Left ventricle myocardium inferior (tissue), 1 donor: Measurements from ENCODE around the gene SUB1. TPM values are rescaled to one million over a fixed set of nuclear protein-coding genes. Genes with fewer than 3 reads are reported as not detected.

Experiments
- DNase-seq: peaks from one replicate; pipeline ENCODE4 v3.0.0-alpha.2; 2020
- H3K27ac ChIP-seq: fragments of 200-600 bp; replicated peaks from 2 replicates; pipeline ENCODE4 v1.8.0; 2021
- H3K27me3 ChIP-seq: fragments of 200-600 bp; 2 replicates; pipeline ENCODE4 v1.8.0; 2021; ENCODE audit warnings: low read depth
- H3K36me3 ChIP-seq: fragments of 200-600 bp; 2 replicates; pipeline ENCODE4 v1.8.0; 2021
- H3K4me1 ChIP-seq: fragments of 200-600 bp; 2 replicates; pipeline ENCODE4 v1.8.0; 2021
- H3K4me3 ChIP-seq: fragments of 200-600 bp; 2 replicates; pipeline ENCODE4 v1.8.0; 2021; ENCODE audit warnings: mild to moderate bottlenecking, moderate library complexity
- H3K9me3 ChIP-seq: fragments of 200-600 bp; replicated peaks from 2 replicates; pipeline ENCODE4 v1.8.0; 2021
- CTCF ChIP-seq: fragments of 200-600 bp; IDR thresholded peaks from 2 replicates; pipeline ENCODE4 v1.8.0; 2021; ENCODE audit warnings: antibody characterized with exemption, mild to moderate bottlenecking, borderline replicate concordance
- intact Hi-C: fragments of 100-400 bp; cut with micrococcal nuclease; formaldehyde crosslinking; loops from one replicate; pipeline ENCODE4 v1.11.0; 2022
- total RNA-seq: library from RNA; stranded (reverse); fragmentation: NEBNext Ultra II Directional; extraction: Animal tissue kit (Norgen Biotek cat#: 25700); gene quantifications from one replicate; pipeline ENCODE4 v1.2.1, GENCODE V29; 2021
- donor health status: DM: no; HTN: yes; CAD: no; lungs with severe emphysema.

SUB1 gene
- total RNA-seq, 1 donor from 2014 or later = 222 TPM

- DNase-seq = no peak
- no peak overlapping the region for H3K4me3 ChIP-seq
- no peaks in the 10 kb centered on the region for H3K36me3 ChIP-seq
- intact Hi-C loops = no loop called here
- H3K27me3 ChIP-seq = no peaks in the 10 kb centered on the region
- TF ChIP-seq CTCF = no peak
- peaks cover 8% of the 10 kb centered on the region for H3K9me3 ChIP-seq
- no peaks in the 10 kb centered on the region for H3K4me1 ChIP-seq
- H3K27ac ChIP-seq = no peak overlapping the region
Observed at GRCh38 chr5:32562056-32562455, 23.3 kb upstream of the SUB1 start.

- H3K4me1 ChIP-seq = no peaks in the 10 kb centered on the region
- TF ChIP-seq CTCF = no peak
- H3K4me3 ChIP-seq = no peak overlapping the region
- no peaks in the 10 kb centered on the region for H3K36me3 ChIP-seq
- intact Hi-C loops = no loop called here
- no peak for DNase-seq
- no peak overlapping the region for H3K27ac ChIP-seq
- H3K27me3 ChIP-seq = no peaks in the 10 kb centered on the region
- peaks cover 10% of the 10 kb centered on the region for H3K9me3 ChIP-seq
Observed at GRCh38 chr5:32562843-32563242, 22.5 kb upstream of the SUB1 start.

DNA sequence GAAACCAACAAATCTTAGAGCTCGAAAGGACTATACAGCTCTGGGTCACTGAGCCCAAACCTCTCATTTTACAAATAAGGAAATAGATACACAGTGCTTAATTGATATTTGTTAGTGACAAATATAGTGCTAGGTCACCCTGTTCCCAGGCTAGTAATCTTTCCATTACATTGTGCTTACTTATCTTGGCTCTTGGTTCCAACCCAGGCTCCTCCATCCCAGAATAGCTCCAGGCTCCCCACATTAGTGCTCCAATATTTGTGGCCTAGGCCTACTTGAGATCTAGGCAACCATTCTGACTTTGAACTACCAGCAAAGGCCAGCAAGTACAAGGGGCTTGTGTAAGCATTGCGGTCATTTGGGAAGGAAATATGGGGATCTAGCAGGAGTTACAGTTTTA lies 21.7 kb upstream of the SUB1 start:
- H3K27ac ChIP-seq = peak overlapping the region; percentile 30
- H3K27me3 ChIP-seq = no peaks in the 10 kb centered on the region
- no peaks in the 10 kb centered on the region for H3K36me3 ChIP-seq
- H3K4me1 ChIP-seq = no peaks in the 10 kb centered on the region
- TF ChIP-seq CTCF = no peak
- H3K4me3 ChIP-seq = no peak overlapping the region
- intact Hi-C loops = no loop called here
- peaks cover 10% of the 10 kb centered on the region for H3K9me3 ChIP-seq
- DNase-seq = no peak

DNA sequence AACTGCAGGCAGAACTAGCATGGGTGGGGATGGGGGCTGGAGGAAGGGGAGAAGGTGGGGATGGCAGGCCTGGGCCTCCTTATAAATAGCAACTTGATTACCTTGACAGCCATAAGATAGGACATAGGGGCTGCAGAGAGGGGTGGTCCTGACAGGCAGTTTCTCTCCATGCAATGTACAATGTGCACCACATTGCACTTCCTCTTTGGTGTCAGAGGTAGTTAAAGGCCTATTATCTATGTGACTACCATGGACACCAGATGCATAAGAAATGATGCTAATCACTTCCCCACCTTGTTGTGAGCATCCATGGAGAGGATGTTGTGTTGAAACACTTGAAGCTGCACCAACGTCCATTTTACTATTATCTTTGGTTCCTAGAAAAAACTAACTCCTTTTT lies 20.2 kb upstream of the SUB1 start:
- H3K4me3 ChIP-seq = no peak overlapping the region
- H3K4me1 ChIP-seq = no peaks in the 10 kb centered on the region
- H3K27me3 ChIP-seq = no peaks in the 10 kb centered on the region
- no peaks in the 10 kb centered on the region for H3K36me3 ChIP-seq
- DNase-seq = no peak
- no peak for TF ChIP-seq CTCF
- intact Hi-C loops = no loop called here
- H3K27ac ChIP-seq = no peak overlapping the region
- H3K9me3 ChIP-seq = peaks cover 15% of the 10 kb centered on the region

- Histone ChIP-seq H3K36me3 (no peaks in the 10 kb centered on the region), H3K9me3 (peaks cover 15% of the 10 kb centered on the region), H3K27me3 (no peaks in the 10 kb centered on the region), H3K4me1 (no peaks in the 10 kb centered on the region), H3K27ac (no peak overlapping the region), H3K4me3 (no peak overlapping the region)
- no peak for DNase-seq
- no peak for TF ChIP-seq CTCF
- intact Hi-C loops = no loop called here
Observed at GRCh38 chr5:32566319-32567111, 18.8 kb upstream of the SUB1 start.
